SKM-1 treated with dmso at 0.1 percent for 144 hours (cell line): ENCODE data around the gene CHST5.
"Not testable (repeated sequence)": the region's sequence is repeated elsewhere in the genome, so short reads cannot be mapped to it uniquely, and the experiment has no call there.

Source experiments
- DNase-seq: peaks from one replicate; lab custom pipeline; 2025; ENCODE audit not compliant: unreplicated experiment; lab: John Stamatoyannopoulos, UW

The CHST5 gene

DNA sequence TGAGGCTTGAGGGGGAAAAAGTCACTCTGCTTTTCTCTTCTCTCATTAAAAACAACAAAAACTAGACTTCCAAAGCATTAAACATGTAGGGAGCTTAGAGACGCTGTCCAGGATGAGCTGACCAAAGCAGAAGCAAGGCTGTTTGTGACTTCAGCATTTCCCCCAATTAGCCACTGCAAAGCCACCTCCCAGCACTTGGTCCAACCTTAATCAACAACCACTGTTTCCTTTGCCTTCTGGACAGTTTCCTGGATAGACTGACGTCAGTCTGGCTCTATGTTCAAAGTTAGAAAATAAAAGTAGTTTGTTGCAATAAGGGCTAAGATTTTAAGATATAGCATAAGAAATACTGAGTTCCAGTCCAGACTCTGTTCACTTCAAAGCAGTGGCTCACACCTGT lies 17.0 kb upstream of the CHST5 start:
- DNase-seq = no peak

DNA sequence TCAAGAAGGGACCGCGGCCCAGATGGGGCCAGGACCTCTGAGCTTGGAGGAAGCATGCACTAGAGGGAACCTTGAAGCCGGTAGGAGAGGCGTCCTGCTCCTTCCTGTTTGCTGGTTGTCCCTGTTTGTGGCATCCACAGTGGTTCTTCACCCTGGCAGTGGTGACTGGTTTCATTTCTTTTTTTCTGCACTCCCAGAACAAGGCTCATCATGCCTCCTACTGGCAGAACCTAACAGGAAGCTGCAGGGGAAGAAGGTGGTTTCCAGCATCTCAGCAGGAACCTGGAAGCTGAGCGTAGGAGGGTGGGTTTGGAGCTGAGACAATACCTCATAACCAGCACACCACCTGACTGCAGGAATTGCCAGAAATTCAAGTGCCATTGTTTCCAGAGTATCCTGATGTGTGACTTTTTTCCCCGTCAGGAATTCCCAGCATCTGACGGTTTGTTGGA lies 14.3 kb upstream of the CHST5 start:
- peak; percentile 47 for DNase-seq

DNA sequence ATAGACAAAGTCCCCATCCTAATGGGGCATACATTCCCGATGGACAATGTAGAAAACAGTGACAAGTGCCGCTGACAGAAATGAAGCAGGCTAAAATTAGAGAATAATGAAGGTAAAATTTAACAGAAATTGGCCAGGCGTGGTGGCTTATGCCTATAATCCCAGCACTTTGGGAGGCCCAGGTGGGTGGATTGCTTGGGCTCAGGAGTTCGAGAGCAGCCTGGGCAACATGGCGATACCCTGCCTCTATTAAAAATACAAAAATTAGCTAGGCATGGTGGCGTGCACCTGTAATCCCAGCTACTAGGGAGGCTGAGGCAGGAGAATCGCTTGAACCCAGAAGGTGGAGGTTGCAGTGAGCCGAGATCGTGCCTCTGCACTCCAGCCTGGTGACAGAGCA lies 12.5 kb upstream of the CHST5 start:
- DNase-seq = not testable (repeated sequence)

DNA sequence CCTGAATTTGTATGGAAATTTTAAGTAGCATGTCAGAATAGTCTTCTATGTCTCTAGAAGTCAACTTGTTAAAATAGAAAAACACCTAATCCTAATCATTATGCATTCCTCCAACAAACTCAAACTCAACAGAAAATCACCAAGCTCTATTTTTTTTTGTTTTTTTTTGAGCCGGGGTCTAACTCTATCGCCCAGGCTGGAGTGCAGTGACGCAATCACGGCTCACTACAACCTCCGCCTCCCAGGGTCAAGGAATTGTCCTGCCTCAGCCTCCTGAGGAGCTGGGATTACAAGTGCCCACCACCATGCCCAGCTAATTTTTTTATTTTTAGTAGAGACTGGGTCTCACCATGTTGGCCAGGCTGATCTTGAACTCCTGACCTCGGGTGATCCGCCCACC lies 10.4 kb upstream of the CHST5 start:
- no peak for DNase-seq

DNA sequence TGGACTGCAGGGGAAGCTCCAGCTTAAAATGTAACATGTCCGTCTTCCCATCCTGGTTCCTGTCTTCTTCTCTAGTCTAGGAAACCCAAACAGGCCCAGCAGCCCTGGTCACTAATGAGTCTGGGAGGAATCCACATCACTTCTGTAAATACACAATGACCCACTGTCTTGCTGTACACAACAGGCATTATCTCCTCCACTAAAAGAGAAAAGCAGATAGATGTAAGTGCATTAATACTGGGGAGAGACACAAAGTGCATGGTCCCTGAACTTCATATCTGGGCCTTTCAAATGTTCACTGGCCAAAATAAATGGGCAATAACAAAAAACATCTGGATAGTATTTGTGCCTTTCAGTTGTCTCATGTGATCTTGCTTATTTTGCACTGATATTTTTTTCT lies 10.0 kb upstream of the CHST5 start:
- not testable (repeated sequence) for DNase-seq

DNA sequence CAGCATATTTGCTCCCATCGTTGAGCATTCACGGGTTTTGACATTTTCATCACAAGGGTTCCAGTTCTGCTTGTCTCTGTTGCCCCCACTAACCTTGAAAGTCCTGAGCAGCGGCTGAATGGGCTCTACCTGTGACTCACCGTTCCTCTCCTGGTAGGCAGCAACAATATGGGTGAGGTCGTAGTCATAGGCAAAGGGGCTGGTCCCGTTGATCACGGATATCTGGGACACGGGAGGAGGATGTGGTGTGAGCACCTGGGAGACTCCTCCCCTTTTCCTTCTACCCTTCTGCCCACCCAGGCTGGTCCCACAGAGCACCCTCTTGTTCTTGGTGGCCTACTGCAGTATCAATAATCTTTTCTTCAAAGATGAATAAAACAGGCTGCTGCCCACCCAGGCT lies 6.6 kb upstream of the CHST5 start:
- DNase-seq = not testable (repeated sequence)

DNA sequence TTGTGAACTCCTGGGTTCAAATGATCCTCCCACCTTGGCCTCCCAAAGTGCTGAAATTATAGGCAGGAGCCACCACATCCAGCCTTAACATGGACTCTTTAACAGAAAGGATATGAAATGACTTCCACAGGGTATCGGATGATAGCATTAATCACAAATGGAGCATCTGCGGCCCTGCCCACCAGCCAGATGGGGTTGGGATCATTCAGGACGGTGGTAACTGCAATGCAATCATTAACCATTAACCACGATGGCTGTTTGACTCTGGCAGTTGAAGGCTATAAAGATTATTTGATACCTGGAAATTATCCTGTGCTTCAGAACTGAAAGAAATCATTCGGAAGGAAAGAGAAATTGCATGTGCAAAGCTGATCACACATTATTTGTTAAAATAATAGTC lies 5.3 kb upstream of the CHST5 start:
- DNase-seq = no peak

DNA sequence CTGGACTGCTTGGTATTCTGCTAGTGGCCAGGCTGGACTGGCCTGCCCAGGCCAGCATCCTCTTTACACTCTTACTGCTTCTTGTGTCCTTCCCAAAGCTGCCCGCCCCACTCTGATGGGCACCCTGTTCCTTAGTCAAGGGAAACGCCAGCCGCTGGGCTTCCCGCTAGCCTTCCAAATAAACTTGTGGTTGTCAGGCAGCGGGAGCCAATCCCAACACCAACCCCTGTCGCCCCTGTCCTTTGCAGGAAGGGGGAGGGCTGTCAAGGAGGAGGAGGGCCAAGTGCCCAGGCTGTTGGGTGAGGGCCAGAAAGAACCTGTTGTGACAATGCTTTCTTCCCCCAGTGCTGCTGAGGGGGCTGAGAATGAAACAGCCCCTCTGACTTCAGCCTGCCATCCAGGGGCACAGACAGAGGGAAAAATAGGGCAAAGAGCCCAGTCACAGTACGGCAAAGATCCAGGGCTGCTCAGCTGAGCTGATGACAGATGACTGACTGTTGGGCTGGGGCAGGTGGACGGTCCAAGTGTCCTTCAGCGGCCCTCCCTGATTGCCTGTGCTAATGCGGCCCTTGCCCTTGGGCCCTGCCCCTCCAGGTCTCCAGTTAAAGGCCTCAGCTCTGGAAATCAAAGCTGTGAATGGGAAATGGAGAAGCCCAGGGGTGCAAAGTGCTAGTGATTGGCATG lies 3.1 kb upstream of the CHST5 start:
- DNase-seq = not testable (repeated sequence)

DNA sequence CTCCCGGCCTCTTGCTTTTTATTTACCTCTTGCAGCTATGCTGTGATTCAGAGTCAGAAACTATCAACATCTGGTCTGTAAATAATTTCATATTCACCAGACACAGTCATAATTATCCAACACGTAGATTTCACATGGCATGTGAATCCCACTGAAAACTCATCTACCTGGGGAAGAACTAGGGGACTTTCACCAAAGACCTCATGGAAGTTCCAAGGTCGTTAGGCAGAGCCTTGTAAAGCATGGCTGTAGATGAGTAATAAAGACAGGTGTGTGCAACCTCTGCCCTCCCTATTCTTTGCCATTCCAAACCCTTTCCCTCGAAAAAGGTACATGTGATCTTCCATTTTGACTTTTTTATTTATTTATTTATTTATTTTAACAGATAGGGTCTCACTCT lies 1.9 kb upstream of the CHST5 start:
- DNase-seq = no peak

DNA sequence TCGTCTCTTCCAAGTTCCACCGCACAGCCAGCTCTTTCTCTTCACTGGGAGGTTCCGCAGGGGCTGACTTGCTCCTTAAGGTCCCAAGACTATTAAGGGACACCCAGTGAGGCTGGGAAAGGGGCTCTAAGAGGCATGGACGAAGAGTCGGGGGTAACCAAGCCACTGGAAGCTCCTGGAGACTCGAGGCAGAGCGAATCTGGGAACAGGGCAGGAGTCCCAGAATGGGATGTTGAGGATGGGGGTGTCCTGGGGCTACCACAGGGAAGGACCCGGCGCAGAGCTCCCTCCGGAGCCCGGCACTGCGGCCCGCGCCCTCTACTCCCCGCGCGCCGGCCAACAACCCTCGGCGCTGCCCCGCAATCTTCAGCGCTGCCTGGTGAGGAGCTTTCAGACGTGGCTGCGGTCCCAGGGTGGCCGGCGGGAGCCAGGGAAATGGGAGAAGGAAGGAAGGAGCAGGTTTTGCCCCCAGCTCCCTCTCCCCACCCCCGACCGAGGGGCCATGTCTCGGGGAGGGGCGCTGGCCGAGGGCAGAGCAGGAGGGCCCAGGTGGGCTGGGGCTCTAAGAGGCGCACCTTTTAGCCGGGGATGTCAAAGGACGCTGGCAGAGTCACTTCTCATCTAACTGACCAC lies 581 bp downstream of the CHST5 start:
- DNase-seq = no peak

DNA sequence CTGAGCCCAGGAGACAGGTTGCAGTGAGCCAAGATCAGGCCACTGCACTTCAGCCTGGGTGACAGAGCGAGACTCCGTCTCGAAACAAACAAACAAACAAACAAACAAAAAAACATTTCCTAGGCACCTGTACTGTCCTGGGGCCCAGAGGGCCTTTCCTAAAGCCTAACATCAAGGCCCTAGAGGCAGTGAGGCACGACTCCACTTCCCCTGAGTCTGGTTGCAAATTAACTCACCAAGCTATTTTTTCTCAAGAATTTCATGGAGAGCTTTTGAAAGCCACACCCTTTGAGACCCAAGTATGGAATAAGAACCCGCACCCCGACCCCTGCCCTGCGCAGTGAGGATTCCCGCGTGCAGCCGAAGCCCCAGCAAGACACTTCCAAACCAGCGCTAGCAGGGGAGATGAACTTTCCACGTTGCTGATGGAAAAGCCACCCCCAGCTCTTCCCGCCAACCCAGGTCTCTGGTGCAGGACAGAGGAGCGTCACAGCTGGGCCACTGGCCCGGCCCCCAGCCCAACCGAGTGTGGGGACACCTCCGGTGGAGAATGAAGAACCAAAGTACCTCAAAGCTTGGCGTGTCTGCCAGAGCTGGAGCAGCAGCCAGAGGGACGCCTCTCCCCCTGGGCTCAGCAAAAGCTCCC lies 1.2 kb downstream of the CHST5 start:
- no peak for DNase-seq

DNA sequence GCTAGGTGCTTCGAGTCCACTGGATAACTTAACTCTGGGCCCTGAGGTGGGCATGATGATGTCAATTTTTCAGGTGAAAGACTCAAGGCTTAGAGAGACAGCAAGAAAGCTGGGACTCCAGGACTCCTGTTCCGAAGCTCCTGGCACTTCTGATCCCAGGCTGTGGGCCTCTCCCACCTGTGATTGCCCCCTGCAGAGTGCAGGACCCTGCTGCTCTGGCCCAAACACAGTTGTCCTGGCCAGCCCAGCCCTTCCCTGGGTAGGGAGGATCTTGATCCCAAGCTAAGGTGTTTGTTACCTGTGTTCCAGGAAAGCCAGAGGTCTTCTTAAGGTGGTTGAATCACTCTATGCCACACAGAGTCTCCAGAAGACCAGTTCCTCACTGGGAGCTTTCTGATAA lies 3.1 kb downstream of the CHST5 start:
- DNase-seq = no peak

DNA sequence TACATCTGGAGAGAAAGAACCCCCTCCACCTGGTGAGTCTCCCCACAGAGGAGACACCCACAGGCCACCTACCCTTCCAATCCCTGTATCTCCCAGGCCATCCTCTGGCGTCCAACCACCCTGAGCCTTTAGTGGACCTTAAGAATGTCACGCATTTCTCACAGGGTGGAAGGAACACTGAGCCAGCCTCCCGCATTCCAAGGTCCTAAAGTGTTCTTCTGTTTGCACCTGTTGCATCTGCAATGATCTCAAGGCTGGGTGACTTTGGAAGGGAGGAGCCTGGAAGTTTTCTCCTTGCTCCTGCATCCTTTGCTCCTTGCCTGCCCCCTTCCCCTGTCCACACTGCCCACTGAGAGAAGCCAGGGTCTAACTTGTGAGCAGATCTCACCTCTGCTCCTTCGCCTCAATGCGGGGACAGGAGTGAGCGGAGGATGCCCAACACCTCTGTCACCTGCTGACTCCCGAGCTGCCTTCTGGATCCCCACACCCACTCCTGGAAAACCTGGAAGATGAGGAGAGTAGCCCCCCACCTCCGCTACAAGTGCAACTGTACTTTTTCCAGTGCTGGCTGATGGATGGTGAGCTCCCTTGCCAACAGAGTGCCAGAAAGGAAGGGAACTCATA lies 3.7 kb downstream of the CHST5 start:
- no peak for DNase-seq

DNA sequence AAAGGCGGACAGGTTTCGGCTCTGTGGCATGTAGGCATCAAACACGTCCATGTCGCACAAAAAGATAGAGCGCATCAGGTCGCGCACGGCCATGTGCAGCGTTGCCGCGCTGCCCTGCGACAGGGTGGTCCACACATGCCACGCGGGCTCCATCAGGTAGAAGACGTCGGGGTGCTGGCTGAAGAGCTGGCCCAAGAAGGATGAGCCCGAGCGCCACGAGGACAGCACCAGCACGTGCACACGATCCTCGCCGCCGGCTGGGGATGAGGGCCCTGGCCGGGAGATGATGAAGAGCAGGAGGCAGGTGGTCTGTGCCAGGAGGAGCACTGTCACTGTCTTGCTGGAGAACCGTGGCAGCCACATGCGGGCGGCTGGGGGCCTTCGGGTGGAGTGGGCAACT lies 5.9 kb downstream of the CHST5 start:
- DNase-seq = no peak

DNA sequence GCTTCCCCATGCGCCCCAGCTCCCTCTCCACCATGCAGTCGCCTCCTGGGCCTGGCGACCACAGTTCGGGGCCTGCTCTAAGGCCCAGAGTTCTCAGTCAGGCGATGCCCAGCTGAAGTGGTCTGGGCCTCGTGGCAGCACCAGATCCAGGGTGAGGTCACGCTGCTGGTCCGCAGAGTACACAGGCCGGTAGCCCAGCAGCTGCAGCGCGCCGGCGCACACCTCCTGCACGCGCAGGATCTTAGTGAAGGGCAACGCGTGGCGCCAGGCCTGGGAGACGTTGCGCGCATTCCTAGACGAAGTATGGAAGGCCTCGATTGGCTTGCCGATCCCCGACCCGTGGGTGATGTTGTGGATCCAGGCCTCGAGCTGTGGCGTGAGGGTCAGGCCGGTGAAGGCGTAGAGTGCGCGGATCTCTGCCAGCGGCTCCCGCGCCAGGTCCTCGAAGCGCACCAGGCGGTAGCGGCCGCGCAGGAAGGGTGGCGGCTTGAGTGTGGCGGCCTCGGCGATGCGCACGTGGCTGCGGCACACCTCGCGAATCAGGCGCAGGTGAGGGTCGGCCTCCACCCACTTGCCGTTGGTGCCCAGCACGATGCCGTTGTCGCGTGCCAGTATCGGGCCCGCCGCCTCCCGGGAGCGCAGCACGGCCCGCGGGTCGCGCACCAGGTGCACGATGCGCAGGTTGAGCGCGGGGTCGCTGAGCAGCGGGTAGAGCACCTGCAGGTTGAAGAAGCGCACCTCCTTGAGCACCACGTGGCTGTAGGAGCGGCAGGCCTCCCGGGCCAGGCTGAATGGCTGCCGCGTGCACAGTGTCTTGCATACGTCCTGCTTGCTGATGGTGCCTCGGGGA lies 6.6 kb downstream of the CHST5 start:
- no peak for DNase-seq

DNA sequence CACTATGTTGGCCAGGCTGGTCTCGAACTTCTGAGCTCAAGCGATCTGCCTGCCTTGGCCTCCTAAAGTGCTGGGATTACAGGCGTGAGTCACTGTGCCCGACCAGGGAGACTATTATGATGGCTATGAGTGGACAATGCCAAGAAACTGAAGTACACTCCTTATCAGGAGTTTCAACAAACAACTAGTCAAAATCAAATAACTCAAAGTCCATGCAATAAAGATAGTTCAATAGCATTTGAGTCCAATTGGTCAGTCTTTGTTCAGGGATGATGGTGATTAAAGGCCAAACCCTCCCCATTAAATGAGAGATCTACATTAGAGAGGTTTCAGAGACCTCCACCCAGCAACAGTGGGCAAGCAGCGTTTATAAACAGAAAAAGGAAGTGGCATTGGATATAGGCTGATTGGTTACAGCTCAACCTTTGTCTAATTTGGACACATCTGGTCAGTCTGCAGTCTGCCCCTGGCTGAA lies 8.0 kb downstream of the CHST5 start:
- no peak for DNase-seq

DNA sequence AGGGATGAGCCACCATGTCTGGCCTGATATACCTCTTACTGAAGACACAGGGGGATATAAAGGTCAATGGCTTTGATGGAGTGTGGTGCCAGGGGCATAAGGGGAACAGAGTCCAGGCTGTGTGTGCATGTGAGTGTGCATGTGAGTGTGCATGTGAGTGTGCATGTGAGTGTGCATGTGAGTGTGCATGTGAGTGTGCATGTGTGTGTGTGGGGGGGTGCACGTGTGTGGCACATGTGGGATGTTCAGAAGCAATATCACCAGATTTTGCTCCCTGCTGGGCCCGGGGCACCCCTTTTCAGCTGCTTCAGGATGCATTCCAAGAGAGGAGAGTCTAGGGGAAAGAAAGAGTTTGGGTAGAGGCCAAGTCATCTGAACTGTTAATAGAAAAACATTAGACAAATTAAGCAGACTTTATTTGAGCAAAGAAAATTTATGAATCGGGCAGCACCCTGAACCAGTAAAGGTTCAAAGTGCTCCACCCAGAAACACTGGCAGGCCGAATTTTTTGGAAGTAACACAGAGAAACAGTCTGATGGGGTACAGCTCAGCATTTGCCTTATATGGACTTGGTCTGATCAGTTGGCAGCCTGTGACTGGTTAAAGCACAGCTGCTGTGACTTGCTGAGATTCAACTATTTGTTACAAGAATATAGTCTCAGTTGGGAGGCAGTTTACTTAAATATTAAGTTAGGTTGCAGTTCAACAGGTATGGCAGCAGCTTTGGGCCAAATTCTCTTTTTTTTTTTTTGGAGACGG lies 9.7 kb downstream of the CHST5 start:
- DNase-seq = no peak

DNA sequence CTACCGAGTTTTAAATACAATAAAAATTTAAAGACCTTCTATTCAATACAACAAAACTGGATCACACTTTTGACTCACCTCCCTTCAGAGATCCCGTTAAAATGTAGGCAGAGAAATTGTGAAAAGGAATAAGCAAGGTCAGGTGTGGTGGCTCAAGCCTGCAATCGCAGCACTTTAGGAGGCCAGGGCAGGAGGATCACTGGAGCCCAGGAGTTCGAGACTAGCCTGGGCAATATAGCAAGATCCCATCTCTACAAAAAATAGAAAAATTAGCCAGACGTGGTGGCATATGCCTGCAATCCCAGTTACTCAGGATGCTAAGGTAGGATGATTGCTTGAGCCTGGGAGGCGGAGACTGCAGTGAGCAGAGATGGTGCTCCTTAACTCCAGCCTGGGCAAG lies 16.7 kb downstream of the CHST5 start:
- no peak for DNase-seq

DNA sequence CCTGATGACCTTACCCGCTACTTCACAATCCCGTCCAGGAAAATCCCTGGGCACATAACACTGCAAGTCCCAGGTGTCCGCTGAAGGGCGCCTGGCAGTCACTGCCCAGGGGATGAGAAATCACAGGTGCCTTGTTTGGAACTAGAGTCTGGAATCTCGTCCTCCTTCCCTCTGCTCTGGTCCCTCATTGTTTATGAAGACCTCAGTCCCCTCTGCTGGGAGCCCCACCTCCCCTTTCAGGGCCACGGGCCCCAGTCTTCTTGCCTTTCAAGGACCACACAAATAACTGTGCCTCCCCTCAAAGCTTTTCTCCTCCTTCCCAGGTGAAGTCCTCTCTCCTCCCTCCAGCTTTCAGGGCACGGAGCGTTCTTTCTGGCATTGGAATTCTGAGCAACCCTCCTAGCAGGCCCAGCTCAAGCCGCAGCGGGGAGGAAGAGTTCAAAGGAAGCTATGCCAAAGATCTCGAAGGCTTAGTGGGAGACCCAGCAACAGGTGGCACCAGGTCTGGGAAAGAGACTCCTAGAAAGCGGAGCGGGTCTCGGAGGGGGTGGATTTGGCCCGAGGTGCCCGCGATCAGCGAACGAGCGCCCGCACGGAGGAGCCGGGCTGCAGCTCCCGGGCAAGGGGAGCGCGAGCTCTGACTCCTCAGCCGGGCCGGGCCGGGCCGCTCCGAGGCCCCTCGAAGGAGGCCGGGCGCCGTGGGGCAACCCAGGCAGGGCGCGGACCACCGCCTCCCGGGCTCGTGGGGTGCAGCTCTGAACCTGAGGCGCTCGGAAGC lies 19.5 kb downstream of the CHST5 start:
- DNase-seq = not testable (repeated sequence)
